Measurements from ENCODE around the gene NAA15.
A peak's percentile ranks its signal among the peaks of the same experiment; 100 is the strongest.
"Not testable (repeated sequence)": the region's sequence is repeated elsewhere in the genome, so short reads cannot be mapped to it uniquely, and the experiment has no call there.

NAA15 gene

DNA sequence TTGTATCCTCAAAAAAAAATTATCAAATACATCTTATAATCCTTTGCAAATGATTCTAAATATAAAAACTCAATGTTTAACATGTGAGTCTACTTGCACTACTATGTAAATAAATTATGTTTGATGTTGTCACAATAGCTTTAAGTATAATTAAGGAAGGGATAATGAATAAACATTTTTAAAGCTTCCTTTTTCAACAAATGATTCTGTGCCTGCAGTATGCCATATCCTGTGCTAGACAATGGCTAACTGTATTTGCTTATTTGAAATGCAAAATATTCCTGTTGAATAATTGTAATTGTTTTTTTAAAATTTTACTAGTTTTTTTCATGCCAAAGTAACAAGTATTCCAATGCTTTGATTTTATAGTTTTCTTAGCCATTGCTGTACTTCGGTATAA is 60.0 kb downstream of the NAA15 start:
- DNase-seq (ENCODE audit: low read depth in 3 of 3) = no peak

DNA sequence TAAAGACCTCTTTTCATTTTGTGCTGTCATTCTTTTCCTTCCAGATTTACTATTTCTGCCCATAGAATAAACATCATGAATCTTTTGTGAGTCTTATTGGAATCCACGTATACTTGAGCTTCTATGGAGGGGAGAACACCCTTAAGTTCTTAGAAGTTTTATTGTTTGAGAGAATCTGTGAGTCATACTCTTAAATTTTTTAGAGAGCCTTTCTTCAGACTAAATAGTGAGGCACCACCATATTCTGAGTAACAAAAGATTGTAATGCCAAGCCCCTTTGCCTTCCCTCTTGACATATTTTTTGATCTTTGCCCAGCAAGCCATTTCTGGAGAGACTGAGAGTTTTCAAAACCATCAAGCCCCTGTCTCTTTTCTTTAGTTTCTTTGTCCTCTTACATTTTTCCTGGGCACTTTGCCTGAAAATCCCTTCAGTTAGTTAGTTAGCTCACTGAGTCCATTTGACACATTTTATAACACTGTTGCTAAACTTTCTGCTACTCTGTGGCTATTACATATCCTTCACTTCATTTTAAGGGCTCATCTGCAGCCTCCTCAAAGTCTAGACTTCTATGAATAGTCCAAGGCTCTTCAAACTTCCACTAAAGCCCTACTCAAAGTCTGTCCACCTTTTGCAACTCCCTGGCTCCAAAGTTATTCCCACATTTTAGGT is 66.3 kb downstream of the NAA15 start:
- DNase-seq (ENCODE audit: low read depth in 3 of 3) = no peak

- no peak for DNase-seq (ENCODE audit: low read depth in 3 of 3)
Measured at GRCh38 chr4:139368998-139369397, 67.7 kb downstream of the NAA15 start.

DNA sequence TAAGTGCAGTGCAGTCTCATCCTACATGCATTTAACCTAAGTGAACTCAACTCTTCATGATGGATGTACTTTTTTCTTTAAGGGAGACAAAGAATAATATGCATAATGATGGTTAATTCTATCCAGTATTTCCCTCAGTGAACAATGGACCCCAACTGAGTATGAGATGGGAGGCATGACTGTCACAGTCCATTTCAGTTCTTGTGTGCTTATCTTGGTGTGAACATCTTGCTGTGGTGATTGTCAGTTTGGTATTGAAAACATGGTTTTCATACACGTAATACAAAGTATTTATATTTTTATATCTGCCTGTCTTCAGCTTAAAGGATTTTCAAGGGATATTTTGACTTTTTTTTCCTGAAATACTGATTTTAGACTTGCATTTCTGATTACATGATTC is 72.9 kb downstream of the NAA15 start:
- DNase-seq (ENCODE audit: low read depth in 3 of 3) = no peak

GRCh38 chr4:139386421-139386820 is 85.1 kb downstream of the NAA15 start:
- DNase-seq (ENCODE audit: low read depth in 3 of 3) = no peak

DNA sequence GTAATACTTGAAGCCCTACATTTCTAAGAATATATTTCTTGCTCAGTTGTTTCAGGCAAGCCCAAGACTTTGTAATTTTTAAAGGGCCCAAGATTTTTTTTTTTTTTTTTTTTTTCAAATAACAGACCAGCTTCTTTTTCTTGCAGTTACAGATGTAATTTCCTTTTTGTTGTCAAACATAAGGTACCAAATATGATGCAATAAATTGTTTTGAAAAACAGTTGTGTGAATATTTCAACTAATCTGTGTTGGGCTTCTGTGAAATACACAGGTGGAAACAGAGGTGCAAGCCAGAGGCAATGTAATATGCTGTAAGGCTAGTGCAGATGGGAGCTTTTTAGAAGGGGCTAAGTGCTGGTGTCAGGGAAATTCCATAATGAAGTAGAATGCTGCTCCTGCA is 87.8 kb downstream of the NAA15 start:
- no peak for DNase-seq (ENCODE audit: low read depth in 3 of 3)

DNA sequence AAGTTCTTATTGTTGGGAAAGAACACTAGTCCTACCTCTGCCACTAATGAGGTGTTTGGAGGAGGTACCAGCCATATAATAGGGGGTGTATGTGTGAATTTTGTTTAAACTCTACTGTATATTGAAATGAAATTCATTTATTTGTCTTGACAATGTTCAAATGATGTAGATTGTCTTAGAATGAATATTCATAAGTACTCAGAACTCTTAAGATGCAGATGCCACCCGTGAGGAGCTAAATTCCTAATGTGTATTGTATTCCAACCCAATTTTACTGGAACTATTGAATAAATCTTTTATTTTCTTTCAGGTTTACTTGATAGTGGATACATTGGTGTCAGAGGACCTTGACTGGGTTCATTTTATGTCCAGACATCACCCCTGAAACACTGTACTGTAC is 88.7 kb downstream of the NAA15 start:
- no peak for DNase-seq (ENCODE audit: low read depth in 3 of 3)

DNA sequence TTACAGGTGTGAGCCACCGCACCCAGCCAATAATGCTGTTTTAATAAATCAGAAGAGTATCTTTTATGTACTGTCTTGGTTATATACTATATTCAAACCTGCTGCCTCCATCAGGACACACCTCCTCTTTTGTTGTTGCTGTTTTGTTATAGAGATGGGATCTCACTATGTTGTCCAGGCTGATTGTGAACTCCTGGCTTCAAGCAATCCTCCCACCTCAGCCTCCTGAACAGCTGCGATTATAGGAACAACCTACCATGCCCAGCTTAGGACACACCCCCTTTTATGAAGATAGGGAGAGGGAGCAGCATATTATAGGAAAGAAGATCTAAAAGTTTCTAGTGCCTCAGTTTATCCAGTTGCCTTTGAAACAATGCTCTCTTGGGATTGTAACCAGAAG is 90.4 kb downstream of the NAA15 start:
- DNase-seq (ENCODE audit: low read depth in 3 of 3) = no peak

GRCh38 chr4:139392797-139393196 is 91.5 kb downstream of the NAA15 start:
- no peak for DNase-seq (ENCODE audit: low read depth in 3 of 3)

- DNase-seq (ENCODE audit: low read depth in 3 of 3) = no peak
Measured at GRCh38 chr4:139401368-139401767, 100.1 kb downstream of the NAA15 start.

GRCh38 chr4:139402436-139402835 is 101.1 kb downstream of the NAA15 start:
- DNase-seq (ENCODE audit: low read depth in 3 of 3) = no peak

DNA sequence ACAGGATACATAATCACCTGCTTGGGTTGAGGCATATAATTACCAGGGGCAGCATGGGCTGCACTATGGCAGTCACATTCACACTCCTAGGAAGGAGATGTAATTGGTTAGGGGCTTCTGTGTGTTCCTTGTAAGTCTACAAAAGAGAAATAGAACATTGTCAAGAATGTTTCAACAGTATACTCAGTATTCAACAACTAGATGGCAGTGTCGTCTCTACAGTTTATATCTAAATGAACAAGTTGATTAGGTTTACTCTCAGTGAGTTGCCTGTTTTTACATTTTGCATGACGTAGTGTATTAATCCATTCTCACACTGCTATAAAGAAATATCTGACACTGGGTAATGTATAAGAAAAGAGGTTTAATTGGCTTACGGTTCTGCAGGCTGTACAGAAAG is 102.2 kb downstream of the NAA15 start:
- DNase-seq (ENCODE audit: low read depth in 3 of 3) = no peak

DNA sequence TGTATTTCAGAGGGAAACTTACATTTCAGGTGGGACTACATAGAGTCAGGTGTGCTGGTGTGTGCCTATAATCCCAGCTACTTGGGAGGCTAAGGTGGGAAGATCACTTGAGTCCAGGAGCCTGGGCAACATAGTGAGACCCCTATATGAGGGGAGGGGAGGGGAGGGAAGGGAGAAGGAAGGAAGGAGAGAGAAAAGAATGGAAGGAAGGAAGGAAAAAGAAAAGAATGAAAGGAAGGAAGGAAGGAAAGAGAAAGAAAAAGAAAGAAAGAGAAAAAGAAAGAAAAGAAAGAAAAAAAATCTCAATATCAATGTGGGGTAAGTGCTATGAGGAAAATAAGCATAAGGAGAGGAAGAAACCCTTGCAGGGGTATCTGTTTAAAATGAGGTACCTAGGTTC is 109.0 kb downstream of the NAA15 start:
- no peak for DNase-seq (ENCODE audit: low read depth in 3 of 3)

- not testable (repeated sequence) for DNase-seq (ENCODE audit: low read depth in 3 of 3)
Measured at GRCh38 chr4:139414671-139415210, 113.4 kb downstream of the NAA15 start.

- peak in 2 of 3 donors; percentile 8 to 16 for DNase-seq (ENCODE audit: low read depth in 3 of 3)
Measured at GRCh38 chr4:139416073-139416673, 114.9 kb downstream of the NAA15 start.

- no peak for DNase-seq (ENCODE audit: low read depth in 3 of 3)
Measured at GRCh38 chr4:139419388-139419914, 118.1 kb downstream of the NAA15 start.

DNA sequence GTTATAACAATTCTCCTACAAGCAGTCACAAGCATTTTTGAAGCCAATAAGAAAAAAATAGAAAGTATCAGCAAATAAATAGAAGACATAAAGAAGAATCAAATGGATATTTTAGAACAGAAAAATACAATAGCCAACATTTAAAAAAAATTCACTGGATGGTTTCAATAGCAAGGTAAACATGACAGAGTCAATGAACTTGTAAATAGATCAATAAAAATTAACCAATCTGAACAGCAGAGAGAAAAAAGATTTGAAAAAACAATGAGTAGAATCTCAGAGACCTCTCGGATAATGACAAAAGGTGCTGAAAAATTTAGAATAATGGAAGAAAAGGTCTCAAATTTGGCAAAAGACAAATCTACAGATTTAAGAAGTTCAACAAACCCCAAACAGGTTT is 119.3 kb downstream of the NAA15 start:
- no peak for DNase-seq (ENCODE audit: low read depth in 3 of 3)

- DNase-seq (ENCODE audit: low read depth in 3 of 3) = no peak
Measured at GRCh38 chr4:139436122-139436521, 134.8 kb downstream of the NAA15 start.

- DNase-seq (ENCODE audit: low read depth in 3 of 3) = no peak
Measured at GRCh38 chr4:139438141-139438540, 136.8 kb downstream of the NAA15 start.

DNA sequence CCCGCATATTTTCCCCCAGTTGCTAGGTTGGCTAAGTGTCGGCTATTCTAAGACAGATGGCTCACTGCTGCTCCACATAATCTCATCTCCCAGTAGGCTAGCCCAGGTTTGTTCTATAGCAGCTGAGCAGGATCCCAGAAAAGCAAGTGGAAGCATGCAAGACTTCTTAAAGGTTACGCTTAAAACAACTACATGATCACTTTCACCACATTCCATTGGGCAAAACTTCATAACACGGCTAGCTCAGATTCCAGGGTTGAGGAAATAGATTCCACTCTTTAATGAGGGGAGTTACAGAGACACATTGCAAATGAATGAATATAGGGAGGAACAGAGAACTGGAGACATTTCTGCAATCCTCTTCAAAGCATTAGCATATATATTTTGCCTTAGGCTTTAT is 139.7 kb downstream of the NAA15 start:
- no peak for DNase-seq (ENCODE audit: low read depth in 3 of 3)

DNA sequence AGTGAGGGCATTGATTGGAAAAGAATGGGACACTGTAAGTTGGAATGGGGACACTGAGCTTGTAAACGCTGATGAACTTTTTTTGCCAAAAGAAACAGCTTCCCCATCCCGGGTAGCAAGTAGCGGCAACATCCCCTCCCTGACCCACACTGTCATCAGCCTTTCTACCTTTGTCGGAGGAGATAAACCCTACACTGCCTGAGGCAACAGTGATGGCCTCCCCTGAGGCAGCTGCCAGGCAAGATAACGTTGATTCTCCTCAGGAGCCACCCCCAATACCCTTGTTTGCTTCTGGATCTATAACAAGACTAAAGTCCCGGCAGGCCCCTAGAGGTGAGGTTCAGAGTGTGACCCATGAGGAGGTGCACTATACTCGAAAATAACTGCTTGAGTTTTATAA is 142.4 kb downstream of the NAA15 start:
- no peak for DNase-seq (ENCODE audit: low read depth in 3 of 3)

- not testable (repeated sequence) for DNase-seq (ENCODE audit: low read depth in 3 of 3)
Measured at GRCh38 chr4:139444881-139445280, 143.6 kb downstream of the NAA15 start.

GRCh38 chr4:139447078-139447477 is 145.8 kb downstream of the NAA15 start:
- DNase-seq (ENCODE audit: low read depth in 3 of 3) = not testable (repeated sequence)

Data from stimulated activated CD4-positive, alpha-beta T cell treated with anti-CD3 and anti-CD28 coated beads, TNF-alpha, amount 100 ng/mL, for 48 hours (primary cell).